WTC11 (cell line): Measurements from ENCODE around the gene MTM1. TPM values are rescaled to one million over a fixed set of nuclear protein-coding genes. Genes with fewer than 3 reads are reported as not detected.

Experiments
- ATAC-seq: fragments of 200-7000 bp; cut with Tn5 transposase; 2 replicates; pipeline ENCODE4 v1.10.0; 2021; ENCODE audit warnings: mild to moderate bottlenecking, moderate library complexity
- CTCF ChIA-PET: fragments of 300-600 bp; sonication (Branson Sonifier 250); formaldehyde crosslinking; loops from one replicate; lab custom pipeline; 2021; ENCODE audit warnings: antibody characterized with exemption; lab: Charles Lee
- POLR2A ChIA-PET: fragments of 350-600 bp; sonication (Branson Sonifier 250); formaldehyde crosslinking; loops from one replicate; lab custom pipeline; 2021; ENCODE audit warnings: antibody characterized with exemption; lab: Charles Lee
- DNase-seq: peaks from one replicate; pipeline ENCODE4 v3.0.0; 2021; ENCODE audit warnings: low spot score
- H3K27ac Mint-ChIP-seq: 2 replicates; pipeline ENCODE4 v1.8.0; 2021; ENCODE audit warnings: mixed read lengths
- H3K27me3 Mint-ChIP-seq: 2 replicates; pipeline ENCODE4 v1.8.0; 2021; ENCODE audit warnings: low read depth, mild to moderate bottlenecking, moderate library complexity, mixed read lengths
- H3K36me3 Mint-ChIP-seq: 2 replicates; pipeline ENCODE4 v1.8.0; 2021; ENCODE audit warnings: mixed read lengths
- H3K4me1 Mint-ChIP-seq: 2 replicates; pipeline ENCODE4 v1.8.0; 2022; ENCODE audit warnings: mixed read lengths
- H3K4me3 Mint-ChIP-seq: 2 replicates; pipeline ENCODE4 v1.8.0; 2021; ENCODE audit warnings: mild to moderate bottlenecking, moderate library complexity, mixed read lengths
- H3K9me3 Mint-ChIP-seq: 2 replicates; pipeline ENCODE4 v1.8.0; 2021; ENCODE audit warnings: mixed read lengths
- CREB1 ChIP-seq: sonication (generic); formaldehyde crosslinking; IDR thresholded peaks from 2 replicates; pipeline ENCODE4 v1.8.0; 2023; ENCODE audit warnings: mild to moderate bottlenecking, missing genetic modification reagents
- FOXJ3 ChIP-seq: sonication (generic); formaldehyde crosslinking; IDR thresholded peaks from 2 replicates; pipeline ENCODE4 v1.9.0; 2021; ENCODE audit warnings: missing genetic modification reagents, mild to moderate bottlenecking, borderline replicate concordance
- NFYB ChIP-seq: sonication (generic); formaldehyde crosslinking; conservative IDR thresholded peaks from 2 replicates; pipeline ENCODE4 v1.8.0; 2022; ENCODE audit warnings: low read depth, missing genetic modification reagents
- NR1H2 ChIP-seq: sonication (generic); formaldehyde crosslinking; IDR thresholded peaks from 2 replicates; pipeline ENCODE4 v1.9.0; 2021; ENCODE audit warnings: mild to moderate bottlenecking, moderate library complexity, missing genetic modification reagents
- SP1 ChIP-seq: sonication (generic); formaldehyde crosslinking; conservative IDR thresholded peaks from 2 replicates; pipeline ENCODE4 v1.8.1; 2022; ENCODE audit warnings: missing genetic modification reagents
- TEAD1 ChIP-seq: sonication (generic); formaldehyde crosslinking; IDR thresholded peaks from 2 replicates; pipeline ENCODE4 v1.8.0; 2022; ENCODE audit warnings: mild to moderate bottlenecking, missing genetic modification reagents
- ZBTB21 ChIP-seq: sonication (generic); formaldehyde crosslinking; IDR thresholded peaks from 2 replicates; pipeline ENCODE4 v1.8.1; 2023; ENCODE audit warnings: mild to moderate bottlenecking, missing genetic modification reagents, borderline replicate concordance
- total RNA-seq: library from RNA; stranded (reverse); gene quantifications from 3 replicates; pipeline ENCODE4 v1.2.3, GENCODE V29; 2021
- TF ChIP-seq, protein P1 (sequence below): sonication (generic); formaldehyde crosslinking; IDR thresholded peaks from 2 replicates; pipeline ENCODE4 v1.8.0; 2023; ENCODE audit warnings: mild to moderate bottlenecking, missing genetic modification reagents
- TF ChIP-seq, protein P2 (sequence below): sonication (generic); formaldehyde crosslinking; IDR thresholded peaks from 2 replicates; pipeline ENCODE4 v1.8.1; 2023; ENCODE audit warnings: mild to moderate bottlenecking, missing genetic modification reagents, moderate library complexity
- TF ChIP-seq, protein P3 (sequence below): fragments of 200-600 bp; IDR thresholded peaks from 2 replicates; pipeline ENCODE4 v1.8.0; 2022; ENCODE audit warnings: antibody characterized with exemption
- TF ChIP-seq, protein P4 (sequence below): sonication (generic); formaldehyde crosslinking; IDR thresholded peaks from 2 replicates; pipeline ENCODE4 v1.8.0; 2022; ENCODE audit warnings: mild to moderate bottlenecking, missing genetic modification reagents
- TF ChIP-seq, protein P5 (sequence below): fragments of 250-450 bp; sonication (Bioruptor Pico); IDR thresholded peaks from 2 replicates; pipeline ENCODE4 v1.9.0; 2021; ENCODE audit warnings: mild to moderate bottlenecking
- TF ChIP-seq, protein P6 (sequence below): sonication (generic); formaldehyde crosslinking; IDR thresholded peaks from 2 replicates; pipeline ENCODE4 v1.8.0; 2022; ENCODE audit warnings: missing genetic modification reagents
- TF ChIP-seq, protein P7 (sequence below): sonication (generic); formaldehyde crosslinking; IDR thresholded peaks from 2 replicates; pipeline ENCODE4 v1.8.0; 2023; ENCODE audit warnings: missing genetic modification reagents

Gene MTM1
- total RNA-seq, 1 experiment from 2014 or later, result 10.4 TPM

DNA sequence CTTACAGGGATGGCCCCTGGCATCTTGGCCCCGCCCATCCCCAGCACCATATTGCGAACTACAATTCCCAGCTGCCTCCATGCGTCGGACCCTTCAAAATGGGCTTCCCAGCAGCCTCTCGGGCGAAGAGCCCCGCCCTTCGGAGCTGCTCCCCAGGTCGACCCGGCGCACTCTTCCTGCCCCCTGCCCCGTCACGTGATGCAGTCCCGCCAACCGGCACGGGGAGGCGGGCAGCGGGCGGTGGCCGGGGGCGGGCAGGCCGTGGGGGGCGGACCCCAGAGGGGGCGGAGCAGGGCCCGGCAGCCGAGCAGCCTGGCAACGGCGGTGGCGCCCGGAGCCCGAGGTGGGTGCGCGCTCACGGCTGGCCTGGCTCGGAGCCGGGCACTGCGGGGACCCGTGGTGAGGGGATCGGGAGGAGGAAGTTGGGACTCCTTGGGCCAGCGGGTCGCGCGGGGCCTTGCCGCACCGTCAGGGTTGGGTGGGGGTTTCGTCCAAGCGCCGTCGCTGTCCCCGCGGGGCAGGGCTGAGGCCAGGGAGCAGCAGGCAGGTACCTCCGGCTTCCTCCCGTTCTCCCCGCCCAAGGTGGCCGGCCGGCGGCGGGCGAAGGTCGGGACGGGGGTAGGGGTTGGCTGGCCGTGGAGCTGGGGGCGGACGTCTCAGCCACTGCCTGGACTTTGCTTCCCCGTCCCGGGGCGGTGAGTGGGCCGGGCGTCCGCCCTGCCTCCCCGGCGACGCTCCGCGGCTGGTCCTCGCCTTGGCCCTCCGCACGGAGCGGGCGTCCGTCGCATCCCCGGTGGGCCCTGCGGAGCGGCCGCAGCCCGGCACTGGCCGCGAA, at the start of gene MTM1 (continued):
- no peak for TF ChIP-seq FOXJ3
- TF ChIP-seq, protein P1, sequence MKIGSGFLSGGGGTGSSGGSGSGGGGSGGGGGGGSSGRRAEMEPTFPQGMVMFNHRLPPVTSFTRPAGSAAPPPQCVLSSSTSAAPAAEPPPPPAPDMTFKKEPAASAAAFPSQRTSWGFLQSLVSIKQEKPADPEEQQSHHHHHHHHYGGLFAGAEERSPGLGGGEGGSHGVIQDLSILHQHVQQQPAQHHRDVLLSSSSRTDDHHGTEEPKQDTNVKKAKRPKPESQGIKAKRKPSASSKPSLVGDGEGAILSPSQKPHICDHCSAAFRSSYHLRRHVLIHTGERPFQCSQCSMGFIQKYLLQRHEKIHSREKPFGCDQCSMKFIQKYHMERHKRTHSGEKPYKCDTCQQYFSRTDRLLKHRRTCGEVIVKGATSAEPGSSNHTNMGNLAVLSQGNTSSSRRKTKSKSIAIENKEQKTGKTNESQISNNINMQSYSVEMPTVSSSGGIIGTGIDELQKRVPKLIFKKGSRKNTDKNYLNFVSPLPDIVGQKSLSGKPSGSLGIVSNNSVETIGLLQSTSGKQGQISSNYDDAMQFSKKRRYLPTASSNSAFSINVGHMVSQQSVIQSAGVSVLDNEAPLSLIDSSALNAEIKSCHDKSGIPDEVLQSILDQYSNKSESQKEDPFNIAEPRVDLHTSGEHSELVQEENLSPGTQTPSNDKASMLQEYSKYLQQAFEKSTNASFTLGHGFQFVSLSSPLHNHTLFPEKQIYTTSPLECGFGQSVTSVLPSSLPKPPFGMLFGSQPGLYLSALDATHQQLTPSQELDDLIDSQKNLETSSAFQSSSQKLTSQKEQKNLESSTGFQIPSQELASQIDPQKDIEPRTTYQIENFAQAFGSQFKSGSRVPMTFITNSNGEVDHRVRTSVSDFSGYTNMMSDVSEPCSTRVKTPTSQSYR, result no peak
- TF ChIP-seq, protein P2, sequence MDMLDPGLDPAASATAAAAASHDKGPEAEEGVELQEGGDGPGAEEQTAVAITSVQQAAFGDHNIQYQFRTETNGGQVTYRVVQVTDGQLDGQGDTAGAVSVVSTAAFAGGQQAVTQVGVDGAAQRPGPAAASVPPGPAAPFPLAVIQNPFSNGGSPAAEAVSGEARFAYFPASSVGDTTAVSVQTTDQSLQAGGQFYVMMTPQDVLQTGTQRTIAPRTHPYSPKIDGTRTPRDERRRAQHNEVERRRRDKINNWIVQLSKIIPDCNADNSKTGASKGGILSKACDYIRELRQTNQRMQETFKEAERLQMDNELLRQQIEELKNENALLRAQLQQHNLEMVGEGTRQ, result peak; percentile 98
- TF ChIP-seq TEAD1, result no peak
- TF ChIP-seq, protein P3, sequence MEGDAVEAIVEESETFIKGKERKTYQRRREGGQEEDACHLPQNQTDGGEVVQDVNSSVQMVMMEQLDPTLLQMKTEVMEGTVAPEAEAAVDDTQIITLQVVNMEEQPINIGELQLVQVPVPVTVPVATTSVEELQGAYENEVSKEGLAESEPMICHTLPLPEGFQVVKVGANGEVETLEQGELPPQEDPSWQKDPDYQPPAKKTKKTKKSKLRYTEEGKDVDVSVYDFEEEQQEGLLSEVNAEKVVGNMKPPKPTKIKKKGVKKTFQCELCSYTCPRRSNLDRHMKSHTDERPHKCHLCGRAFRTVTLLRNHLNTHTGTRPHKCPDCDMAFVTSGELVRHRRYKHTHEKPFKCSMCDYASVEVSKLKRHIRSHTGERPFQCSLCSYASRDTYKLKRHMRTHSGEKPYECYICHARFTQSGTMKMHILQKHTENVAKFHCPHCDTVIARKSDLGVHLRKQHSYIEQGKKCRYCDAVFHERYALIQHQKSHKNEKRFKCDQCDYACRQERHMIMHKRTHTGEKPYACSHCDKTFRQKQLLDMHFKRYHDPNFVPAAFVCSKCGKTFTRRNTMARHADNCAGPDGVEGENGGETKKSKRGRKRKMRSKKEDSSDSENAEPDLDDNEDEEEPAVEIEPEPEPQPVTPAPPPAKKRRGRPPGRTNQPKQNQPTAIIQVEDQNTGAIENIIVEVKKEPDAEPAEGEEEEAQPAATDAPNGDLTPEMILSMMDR, result no peak
- TF ChIP-seq, protein P4, sequence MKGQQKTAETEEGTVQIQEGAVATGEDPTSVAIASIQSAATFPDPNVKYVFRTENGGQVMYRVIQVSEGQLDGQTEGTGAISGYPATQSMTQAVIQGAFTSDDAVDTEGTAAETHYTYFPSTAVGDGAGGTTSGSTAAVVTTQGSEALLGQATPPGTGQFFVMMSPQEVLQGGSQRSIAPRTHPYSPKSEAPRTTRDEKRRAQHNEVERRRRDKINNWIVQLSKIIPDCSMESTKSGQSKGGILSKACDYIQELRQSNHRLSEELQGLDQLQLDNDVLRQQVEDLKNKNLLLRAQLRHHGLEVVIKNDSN (CRISPR knock-in tag), result peak; percentile 93
- no peak for TF ChIP-seq NR1H2 (CRISPR knock-in tag)
- TF ChIP-seq, protein P5, sequence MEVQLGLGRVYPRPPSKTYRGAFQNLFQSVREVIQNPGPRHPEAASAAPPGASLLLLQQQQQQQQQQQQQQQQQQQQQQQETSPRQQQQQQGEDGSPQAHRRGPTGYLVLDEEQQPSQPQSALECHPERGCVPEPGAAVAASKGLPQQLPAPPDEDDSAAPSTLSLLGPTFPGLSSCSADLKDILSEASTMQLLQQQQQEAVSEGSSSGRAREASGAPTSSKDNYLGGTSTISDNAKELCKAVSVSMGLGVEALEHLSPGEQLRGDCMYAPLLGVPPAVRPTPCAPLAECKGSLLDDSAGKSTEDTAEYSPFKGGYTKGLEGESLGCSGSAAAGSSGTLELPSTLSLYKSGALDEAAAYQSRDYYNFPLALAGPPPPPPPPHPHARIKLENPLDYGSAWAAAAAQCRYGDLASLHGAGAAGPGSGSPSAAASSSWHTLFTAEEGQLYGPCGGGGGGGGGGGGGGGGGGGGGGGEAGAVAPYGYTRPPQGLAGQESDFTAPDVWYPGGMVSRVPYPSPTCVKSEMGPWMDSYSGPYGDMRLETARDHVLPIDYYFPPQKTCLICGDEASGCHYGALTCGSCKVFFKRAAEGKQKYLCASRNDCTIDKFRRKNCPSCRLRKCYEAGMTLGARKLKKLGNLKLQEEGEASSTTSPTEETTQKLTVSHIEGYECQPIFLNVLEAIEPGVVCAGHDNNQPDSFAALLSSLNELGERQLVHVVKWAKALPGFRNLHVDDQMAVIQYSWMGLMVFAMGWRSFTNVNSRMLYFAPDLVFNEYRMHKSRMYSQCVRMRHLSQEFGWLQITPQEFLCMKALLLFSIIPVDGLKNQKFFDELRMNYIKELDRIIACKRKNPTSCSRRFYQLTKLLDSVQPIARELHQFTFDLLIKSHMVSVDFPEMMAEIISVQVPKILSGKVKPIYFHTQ, result no peak
- TF ChIP-seq CREB1, result no peak
- TF ChIP-seq NFYB (CRISPR knock-in tag), result peak; percentile 64
- TF ChIP-seq, protein P6, sequence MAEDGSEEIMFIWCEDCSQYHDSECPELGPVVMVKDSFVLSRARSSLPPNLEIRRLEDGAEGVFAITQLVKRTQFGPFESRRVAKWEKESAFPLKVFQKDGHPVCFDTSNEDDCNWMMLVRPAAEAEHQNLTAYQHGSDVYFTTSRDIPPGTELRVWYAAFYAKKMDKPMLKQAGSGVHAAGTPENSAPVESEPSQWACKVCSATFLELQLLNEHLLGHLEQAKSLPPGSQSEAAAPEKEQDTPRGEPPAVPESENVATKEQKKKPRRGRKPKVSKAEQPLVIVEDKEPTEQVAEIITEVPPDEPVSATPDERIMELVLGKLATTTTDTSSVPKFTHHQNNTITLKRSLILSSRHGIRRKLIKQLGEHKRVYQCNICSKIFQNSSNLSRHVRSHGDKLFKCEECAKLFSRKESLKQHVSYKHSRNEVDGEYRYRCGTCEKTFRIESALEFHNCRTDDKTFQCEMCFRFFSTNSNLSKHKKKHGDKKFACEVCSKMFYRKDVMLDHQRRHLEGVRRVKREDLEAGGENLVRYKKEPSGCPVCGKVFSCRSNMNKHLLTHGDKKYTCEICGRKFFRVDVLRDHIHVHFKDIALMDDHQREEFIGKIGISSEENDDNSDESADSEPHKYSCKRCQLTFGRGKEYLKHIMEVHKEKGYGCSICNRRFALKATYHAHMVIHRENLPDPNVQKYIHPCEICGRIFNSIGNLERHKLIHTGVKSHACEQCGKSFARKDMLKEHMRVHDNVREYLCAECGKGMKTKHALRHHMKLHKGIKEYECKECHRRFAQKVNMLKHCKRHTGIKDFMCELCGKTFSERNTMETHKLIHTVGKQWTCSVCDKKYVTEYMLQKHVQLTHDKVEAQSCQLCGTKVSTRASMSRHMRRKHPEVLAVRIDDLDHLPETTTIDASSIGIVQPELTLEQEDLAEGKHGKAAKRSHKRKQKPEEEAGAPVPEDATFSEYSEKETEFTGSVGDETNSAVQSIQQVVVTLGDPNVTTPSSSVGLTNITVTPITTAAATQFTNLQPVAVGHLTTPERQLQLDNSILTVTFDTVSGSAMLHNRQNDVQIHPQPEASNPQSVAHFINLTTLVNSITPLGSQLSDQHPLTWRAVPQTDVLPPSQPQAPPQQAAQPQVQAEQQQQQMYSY (CRISPR knock-in tag), result no peak

DNA sequence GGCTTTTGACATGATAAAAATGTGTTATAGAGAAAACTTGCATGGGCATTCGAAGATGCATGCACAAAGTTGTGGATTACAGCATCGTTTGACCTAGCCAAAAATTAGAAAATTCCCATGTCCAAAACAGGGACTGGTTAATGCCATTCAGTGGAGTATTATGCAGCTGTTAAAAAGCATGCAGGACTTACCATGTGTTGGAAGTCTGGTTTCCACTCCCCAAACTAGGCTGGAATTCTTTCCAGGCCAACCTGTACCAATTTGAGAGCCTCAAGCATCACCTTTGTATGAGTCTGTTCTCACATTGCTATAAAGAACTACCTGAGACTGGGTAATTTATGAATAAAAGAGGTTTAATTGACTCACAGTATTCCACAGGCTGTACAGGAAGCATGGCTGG, 45.9 kb upstream of the MTM1 start:
- no peak for DNase-seq
- H3K36me3 Mint-ChIP-seq, result no peaks in the 10 kb centered on the region
- peaks cover 13% of the 10 kb centered on the region for H3K4me1 Mint-ChIP-seq
- TF ChIP-seq, protein P7, sequence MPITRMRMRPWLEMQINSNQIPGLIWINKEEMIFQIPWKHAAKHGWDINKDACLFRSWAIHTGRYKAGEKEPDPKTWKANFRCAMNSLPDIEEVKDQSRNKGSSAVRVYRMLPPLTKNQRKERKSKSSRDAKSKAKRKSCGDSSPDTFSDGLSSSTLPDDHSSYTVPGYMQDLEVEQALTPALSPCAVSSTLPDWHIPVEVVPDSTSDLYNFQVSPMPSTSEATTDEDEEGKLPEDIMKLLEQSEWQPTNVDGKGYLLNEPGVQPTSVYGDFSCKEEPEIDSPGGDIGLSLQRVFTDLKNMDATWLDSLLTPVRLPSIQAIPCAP (CRISPR knock-in tag), result no peak
- no peak for TF ChIP-seq ZBTB21 (CRISPR knock-in tag)
- TF ChIP-seq SP1 (CRISPR knock-in tag), result no peak
- TF ChIP-seq, all 79 proteins: peak for 0
- ChIA-PET CTCF (no interaction called here), POLR2A (no interaction called here)
- H3K27ac Mint-ChIP-seq, result no peak overlapping the region
- ATAC-seq, result no peak
- H3K9me3 Mint-ChIP-seq, result no peaks in the 10 kb centered on the region
- H3K4me3 Mint-ChIP-seq, result no peak overlapping the region
- no peaks in the 10 kb centered on the region for H3K27me3 Mint-ChIP-seq
